OCI-LY1 (cell line): ENCODE measurements around the gene PKIB.

Experiments used
- H2AFZ ChIP-seq: fragments of 200-600 bp; sonication (generic), shearing (Covaris generic); 2 replicates; pipeline ENCODE4 v1.6.0; 2014; ENCODE audit warnings: antibody characterized with exemption, mild to moderate bottlenecking, low read length
- H3F3A ChIP-seq: fragments of 200-600 bp; sonication (generic), shearing (Covaris generic); 2 replicates; pipeline ENCODE4 v1.6.0; 2014; ENCODE audit warnings: mild to moderate bottlenecking, antibody characterized with exemption, low read length, moderate library complexity; ENCODE audit not compliant: insufficient read depth
- H3K27ac ChIP-seq: fragments of 200-600 bp; sonication (generic); 2 replicates; pipeline ENCODE4 v1.5.1; 2014; ENCODE audit warnings: low read length, mixed run types, mild to moderate bottlenecking, low read depth; ENCODE audit not compliant: poor library complexity, severe bottlenecking
- H3K27me3 ChIP-seq: fragments of 200-600 bp; sonication (generic); 2 replicates; pipeline ENCODE4 v1.6.0; 2014; ENCODE audit warnings: antibody characterized with exemption, mild to moderate bottlenecking, low read length, moderate library complexity; ENCODE audit not compliant: insufficient read depth
- H3K36me3 ChIP-seq: fragments of 200-600 bp; sonication (generic); 2 replicates; pipeline ENCODE4 v1.6.1; 2014; ENCODE audit warnings: mild to moderate bottlenecking, antibody characterized with exemption, low read length, moderate library complexity, mixed read lengths; ENCODE audit not compliant: insufficient read depth
- H3K4me1 ChIP-seq: fragments of 200-600 bp; sonication (generic); 2 replicates; pipeline ENCODE4 v1.5.1; 2014; ENCODE audit warnings: mild to moderate bottlenecking, low read length, moderate library complexity; ENCODE audit not compliant: insufficient read depth, severe bottlenecking
- H3K4me2 ChIP-seq: fragments of 200-600 bp; sonication (generic), shearing (Covaris generic); 2 replicates; pipeline ENCODE4 v1.6.1; 2014; ENCODE audit warnings: low read length
- H3K4me3 ChIP-seq: fragments of 200-600 bp; sonication (generic); 2 replicates; pipeline ENCODE4 v1.5.1; 2014; ENCODE audit warnings: low read length, low read depth, mild to moderate bottlenecking, mixed read lengths; ENCODE audit not compliant: poor library complexity, severe bottlenecking
- H3K79me2 ChIP-seq: fragments of 200-600 bp; shearing (Covaris generic); 2 replicates; pipeline ENCODE4 v1.6.1; 2016; ENCODE audit warnings: mixed run types, low read length, mixed read lengths; ENCODE audit not compliant: insufficient read depth
- H3K9ac ChIP-seq: fragments of 200-600 bp; sonication (generic), shearing (Covaris generic); 2 replicates; pipeline ENCODE4 v1.6.1; 2014; ENCODE audit warnings: mild to moderate bottlenecking, low read length, mixed read lengths
- H3K9me2 ChIP-seq: fragments of 200-600 bp; sonication (generic), shearing (Covaris generic); 2 replicates; pipeline ENCODE4 v1.6.1; 2014; ENCODE audit warnings: low read depth, mild to moderate bottlenecking, low read length, mixed read lengths
- H3K9me3 ChIP-seq: fragments of 200-600 bp; shearing (Covaris generic); 2 replicates; pipeline ENCODE4 v1.6.1; 2014; ENCODE audit warnings: low read length, mixed read lengths
- H4K20me1 ChIP-seq: fragments of 200-600 bp; sonication (generic), shearing (Covaris generic); 2 replicates; pipeline ENCODE4 v1.6.0; 2016; ENCODE audit warnings: mild to moderate bottlenecking, low read length; ENCODE audit not compliant: insufficient read depth
- CTCF ChIP-seq: fragments of 200-600 bp; sonication (generic), shearing (Covaris generic); IDR thresholded peaks from 2 replicates; pipeline ENCODE4 v1.5.1; 2017; ENCODE audit warnings: mild to moderate bottlenecking, antibody characterized with exemption, low read length, moderate library complexity, mixed read lengths
- EZH2 ChIP-seq: fragments of 200-600 bp; sonication (generic), shearing (Covaris generic); IDR thresholded peaks from 2 replicates; pipeline ENCODE4 v1.8.0; 2017; ENCODE audit warnings: borderline replicate concordance, mixed run types, mild to moderate bottlenecking, antibody characterized with exemption, low read length, moderate library complexity, mixed read lengths

Gene PKIB

GRCh38 chr6:122754191-122754731 is 144.1 kb downstream of the PKIB start:
- Histone ChIP-seq H3K27ac (no peak overlapping the region), H3K4me2 (no peak overlapping the region)

GRCh38 chr6:122755901-122756300 is 145.7 kb downstream of the PKIB start:
- Histone ChIP-seq H4K20me1 (no peaks in the 10 kb centered on the region), H3K79me2 (no peaks in the 10 kb centered on the region), H3K4me1 (no peaks in the 10 kb centered on the region), H3K4me3 (no peak overlapping the region), H3K27ac (no peak overlapping the region), H3K4me2 (no peak overlapping the region), H3K9me2 (no peaks in the 10 kb centered on the region), H3K9ac (no peak overlapping the region), H3K9me3 (no peaks in the 10 kb centered on the region), H3K27me3 (no peaks in the 10 kb centered on the region), H2AFZ (no peak overlapping the region), H3K36me3 (no peaks in the 10 kb centered on the region), H3F3A (no peaks in the 10 kb centered on the region)
- TF ChIP-seq CTCF (no peak), EZH2 (no peak)

More at GRCh38 chr6:122754191-122754731, 144.1 kb downstream of the PKIB start:
- Histone ChIP-seq H3K4me3 (no peak overlapping the region), H3K9ac (no peak overlapping the region), H3K9me2 (no peaks in the 10 kb centered on the region), H3K27me3 (no peaks in the 10 kb centered on the region), H3F3A (no peaks in the 10 kb centered on the region), H3K79me2 (no peaks in the 10 kb centered on the region), H3K9me3 (no peaks in the 10 kb centered on the region), H3K36me3 (no peaks in the 10 kb centered on the region), H3K4me1 (no peaks in the 10 kb centered on the region), H2AFZ (no peak overlapping the region), H4K20me1 (no peaks in the 10 kb centered on the region)
- no peak for TF ChIP-seq CTCF
- TF ChIP-seq EZH2, result no peak

DNA sequence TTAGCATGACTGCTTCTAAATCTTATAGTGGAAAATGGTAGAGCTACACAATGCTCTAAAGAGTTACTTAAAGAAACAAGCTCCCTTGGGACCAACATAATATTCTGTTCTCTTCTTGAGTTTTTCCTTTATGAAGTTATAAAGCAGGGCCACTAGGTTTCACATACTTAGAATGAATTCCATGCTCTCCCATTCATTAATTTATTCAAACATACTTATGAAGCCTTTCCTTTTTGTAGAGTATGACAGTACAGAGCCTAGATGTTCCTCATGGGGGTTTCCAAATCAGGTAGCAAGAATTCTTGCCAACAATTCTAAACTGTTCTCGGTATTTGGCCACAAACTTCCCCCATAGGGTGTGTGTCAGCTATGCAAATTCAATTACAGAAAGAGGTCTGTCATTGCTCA is 148.7 kb downstream of the PKIB start:
- Histone ChIP-seq H4K20me1 (no peaks in the 10 kb centered on the region), H3K9ac (no peak overlapping the region), H3K4me3 (no peak overlapping the region), H3K36me3 (no peaks in the 10 kb centered on the region), H3F3A (no peaks in the 10 kb centered on the region), H3K79me2 (no peaks in the 10 kb centered on the region), H3K4me1 (no peaks in the 10 kb centered on the region), H3K27me3 (no peaks in the 10 kb centered on the region), H3K4me2 (no peak overlapping the region), H2AFZ (no peak overlapping the region), H3K9me2 (no peaks in the 10 kb centered on the region), H3K27ac (no peak overlapping the region), H3K9me3 (no peaks in the 10 kb centered on the region)
- TF ChIP-seq EZH2 (no peak), CTCF (no peak)
